Heart left ventricle (tissue), 16 donors: ENCODE measurements around the gene SPTBN1. TPM values are rescaled to one million over a fixed set of nuclear protein-coding genes. Genes with fewer than 3 reads are reported as not detected.

Experiments used
- ATAC-seq, 4 donors: fragments of 200-7000 bp; cut with Tn5 transposase; one replicate each; pipeline ENCODE4 v1.9.1; 2020 to 2022; ENCODE audit warnings: moderate library complexity in 4 of 4, mild to moderate bottlenecking in 3 of 4, moderate number of reproducible peaks in 1 of 4
- DNase-seq, 5 donors: peaks; one replicate each; pipeline ENCODE4 v3.0.0-alpha.2; 2020
- H3K27ac ChIP-seq, 12 donors: fragments of 200-600 bp; sonication (generic) in 4 of 12; one replicate each; pipeline versions ENCODE4 v1.5.0 to v1.8.0; 2016 to 2022; ENCODE audit warnings: mild to moderate bottlenecking in 2 of 12
- H3K27me3 ChIP-seq, 9 donors: fragments of 200-600 bp; sonication (generic) in 2 of 9; one replicate each; pipeline versions ENCODE4 v1.5.1 to v1.8.0; 2016 to 2022; ENCODE audit warnings: mild to moderate bottlenecking in 3 of 9
- H3K36me3 ChIP-seq, 9 donors: fragments of 200-600 bp; sonication (generic) in 2 of 9; one replicate each; pipeline versions ENCODE4 v1.5.0 to v1.8.0; 2018 to 2022; ENCODE audit warnings: mild to moderate bottlenecking in 2 of 9
- H3K4me1 ChIP-seq, 12 donors: fragments of 200-600 bp; sonication (generic) in 4 of 12; one replicate each; pipeline versions ENCODE4 v1.5.0 to v1.8.0; 2016 to 2022; ENCODE audit warnings: mild to moderate bottlenecking in 3 of 12
- H3K4me3 ChIP-seq, 12 donors: fragments of 200-600 bp; sonication (generic) in 4 of 12; one replicate each; pipeline versions ENCODE4 v1.5.0 to v1.8.0; 2017 to 2022; ENCODE audit warnings: mild to moderate bottlenecking in 9 of 12, moderate library complexity in 4 of 12
- H3K9me3 ChIP-seq, 12 donors: fragments of 200-600 bp; sonication (generic) in 4 of 12; one replicate each; pipeline versions ENCODE4 v1.5.0 to v1.8.0; 2016 to 2022; ENCODE audit warnings: mild to moderate bottlenecking in 1 of 12
- POLR2A ChIP-seq, 2 donors: fragments of 450-650 bp; IDR thresholded peaks; one replicate each; pipeline ENCODE4 v1.6.1; 2017; ENCODE audit warnings: antibody characterized with exemption in 2 of 2, mild to moderate bottlenecking in 2 of 2, moderate library complexity in 2 of 2
- WGBS, 4 donors: extraction: QIAGEN DNeasy Blood & Tissue Kit in 2 of 4; methylation state at CpG; one replicate each; pipeline versions ENCODE4 v1.1.5 to v1.1.7; 2013 to 2018; 5-methylcytosine and 5-hydroxymethylcytosine counted together
- intact Hi-C, 10 donors: fragments of 100-400 bp; cut with DNase I; formaldehyde crosslinking; loops; one replicate each; pipeline versions ENCODE4 v1.11.1 to v1.14.2; 2022
- polyA plus RNA-seq, 2 donors: library from polyadenylated mRNA; stranded (reverse); fragments of 200-250 nt; gene quantifications; one replicate each; pipeline ENCODE4 v1.2.3, GENCODE V29; 2013
- total RNA-seq, 9 donors: library from RNA; depleted of rRNA in 2 of 9; stranded (reverse); fragments of >200 nt in 2 of 9; fragmentation: NEBNext Ultra II Directional in 3 of 9; extraction: Animal tissue kit (Norgen Biotek cat#: 25700) in 3 of 9; gene quantifications; one replicate each; pipeline versions ENCODE4 v1.1.0 to v1.2.4, GENCODE V29; 2016 to 2023
- TF ChIP-seq, protein P1 (sequence below), 12 donors: fragments of 200-600 bp; sonication (generic) in 4 of 12; IDR thresholded peaks; one replicate each; pipeline versions ENCODE4 v1.5.0 to v1.8.0; 2018 to 2022; ENCODE audit warnings: antibody characterized with exemption in 12 of 12, mild to moderate bottlenecking in 5 of 12
- donor health status: ischemic (EF 13 %, LVEDD 7.1; RV severe dilation, severe dysfunction).
- donor health status: healthy with polysubstance abuse.
- donor health status: DM: no; HTN: yes; CAD: no.
- donor health status: DM: no; HTN: no; CAD: no.
- donor health status: ischemic (EF 25% LVEDD 6.9; RV normal size, moderate dysfunction).
- donor health status: ischemic (EF 25% LVEDD 5.7; RV mildly dilated, moderate dysfunction).
- donor health status: healthy.
- donor health status: DM: yes; HTN: yes; CAD: no.
- donor health status: ischemic (EF 35%, LVEDD 5.7; RV mildly dilated, moderate dysfunction).
- donor health status: nonischemic (EF 11% LVEDD 7.7; RV severe dilation, severe dysfunction).
- donor health status: DM: yes; HTN: yes; CAD: no.
- donor health status: PGD.
- donor health status: ischemic (EF 29% LVEDD 5.4; RV normal size, mild dysfunction).
- donor health status: nonischemic (EF 23%, LVEDD 6.1; RV moderate dilation, normal function).

The SPTBN1 gene
- total and polyA plus RNA-seq, 11 donors, result 124 to 659 (median 422) TPM

DNA sequence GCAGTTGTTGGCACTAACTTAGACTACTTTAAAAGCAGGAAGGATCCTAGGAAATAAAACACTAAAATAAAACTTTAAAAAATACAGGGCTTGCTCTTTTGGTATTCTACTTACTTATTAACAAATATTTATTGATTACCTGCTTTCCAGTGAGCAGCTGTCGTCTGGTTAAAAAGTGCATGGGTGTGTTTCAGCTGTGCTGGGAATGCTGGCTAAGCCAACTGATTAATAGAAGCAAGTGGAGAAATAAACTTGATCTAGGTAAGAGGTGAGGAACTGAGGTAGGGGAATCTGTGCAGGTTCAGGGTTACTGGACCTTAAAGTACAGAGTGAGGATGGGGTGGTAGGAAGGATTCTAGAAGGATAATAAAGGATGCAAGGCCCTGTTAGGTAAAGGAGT is 110.8 kb downstream of the SPTBN1 start:
- DNase-seq (no peak), ATAC-seq (no peak)
- H3K9me3 ChIP-seq, result no peaks in the 10 kb centered on the region
- intact Hi-C loops, result no loop called here
- no peaks in the 10 kb centered on the region for H3K27me3 ChIP-seq
- H3K27ac ChIP-seq, result no peak overlapping the region
- H3K4me1 ChIP-seq, result peaks cover 19 to 89% (median 74%) of the 10 kb centered on the region in 12 donors
- TF ChIP-seq, protein P1, sequence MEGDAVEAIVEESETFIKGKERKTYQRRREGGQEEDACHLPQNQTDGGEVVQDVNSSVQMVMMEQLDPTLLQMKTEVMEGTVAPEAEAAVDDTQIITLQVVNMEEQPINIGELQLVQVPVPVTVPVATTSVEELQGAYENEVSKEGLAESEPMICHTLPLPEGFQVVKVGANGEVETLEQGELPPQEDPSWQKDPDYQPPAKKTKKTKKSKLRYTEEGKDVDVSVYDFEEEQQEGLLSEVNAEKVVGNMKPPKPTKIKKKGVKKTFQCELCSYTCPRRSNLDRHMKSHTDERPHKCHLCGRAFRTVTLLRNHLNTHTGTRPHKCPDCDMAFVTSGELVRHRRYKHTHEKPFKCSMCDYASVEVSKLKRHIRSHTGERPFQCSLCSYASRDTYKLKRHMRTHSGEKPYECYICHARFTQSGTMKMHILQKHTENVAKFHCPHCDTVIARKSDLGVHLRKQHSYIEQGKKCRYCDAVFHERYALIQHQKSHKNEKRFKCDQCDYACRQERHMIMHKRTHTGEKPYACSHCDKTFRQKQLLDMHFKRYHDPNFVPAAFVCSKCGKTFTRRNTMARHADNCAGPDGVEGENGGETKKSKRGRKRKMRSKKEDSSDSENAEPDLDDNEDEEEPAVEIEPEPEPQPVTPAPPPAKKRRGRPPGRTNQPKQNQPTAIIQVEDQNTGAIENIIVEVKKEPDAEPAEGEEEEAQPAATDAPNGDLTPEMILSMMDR (IDR thresholded peaks at IDR 0.05), result no peak
- TF ChIP-seq POLR2A (IDR thresholded peaks at IDR 0.05), result no peak
- no peak overlapping the region for H3K4me3 ChIP-seq
- peaks cover 0 to 18% (median 0%) of the 10 kb centered on the region in 9 donors for H3K36me3 ChIP-seq
- 81 to 90% (median 90%) methylated on average over 1 of the region's 1 CpG for WGBS, 4 donors

DNA sequence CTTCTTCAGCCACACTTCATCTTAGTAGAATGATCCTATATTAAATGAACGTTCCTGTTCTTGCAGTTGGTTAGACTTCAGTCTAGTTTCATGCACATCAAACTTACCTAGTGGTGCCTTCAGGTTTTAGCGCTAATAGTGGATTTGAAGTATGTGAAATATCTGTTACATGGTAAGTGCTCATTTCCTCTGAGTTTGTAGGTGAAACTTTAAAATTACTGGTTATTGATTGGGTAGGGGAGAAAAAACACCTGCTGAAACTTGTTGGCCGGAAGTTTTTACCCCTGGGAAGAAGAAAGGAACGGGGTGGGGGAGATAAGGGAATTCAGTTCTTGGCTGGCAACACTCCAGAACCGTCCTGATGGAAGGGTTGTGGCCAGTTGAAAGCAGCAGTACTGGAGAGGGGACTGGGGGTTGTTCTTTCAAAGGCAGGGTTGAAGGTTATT is 112.8 kb downstream of the SPTBN1 start:
- no peaks in the 10 kb centered on the region for H3K27me3 ChIP-seq
- H3K4me3 ChIP-seq, result peak overlapping the region in 1 of 12 donors; percentile 25
- H3K27ac ChIP-seq, result peak overlapping the region in 11 of 12 donors; percentile 5 to 86 (median 70)
- no peaks in the 10 kb centered on the region for H3K9me3 ChIP-seq
- no peak for TF ChIP-seq POLR2A (IDR thresholded peaks at IDR 0.05)
- TF ChIP-seq, protein P1 (IDR thresholded peaks at IDR 0.05), result no peak
- H3K4me1 ChIP-seq, result peaks cover 33 to 93% (median 80%) of the 10 kb centered on the region in 12 donors
- H3K36me3 ChIP-seq, result peaks cover 0 to 18% (median 0%) of the 10 kb centered on the region in 9 donors
- DNase-seq (no peak), ATAC-seq (no peak)
- intact Hi-C loops, result loop anchor here in 1 of 10 donors (1.0 kb wide), 1 partner anchor 21 kb away; no protein-coding TSS in a partner anchor
- 17 to 26% (median 23%) methylated on average over 5 of the region's 5 CpGs for WGBS, 4 donors

DNA sequence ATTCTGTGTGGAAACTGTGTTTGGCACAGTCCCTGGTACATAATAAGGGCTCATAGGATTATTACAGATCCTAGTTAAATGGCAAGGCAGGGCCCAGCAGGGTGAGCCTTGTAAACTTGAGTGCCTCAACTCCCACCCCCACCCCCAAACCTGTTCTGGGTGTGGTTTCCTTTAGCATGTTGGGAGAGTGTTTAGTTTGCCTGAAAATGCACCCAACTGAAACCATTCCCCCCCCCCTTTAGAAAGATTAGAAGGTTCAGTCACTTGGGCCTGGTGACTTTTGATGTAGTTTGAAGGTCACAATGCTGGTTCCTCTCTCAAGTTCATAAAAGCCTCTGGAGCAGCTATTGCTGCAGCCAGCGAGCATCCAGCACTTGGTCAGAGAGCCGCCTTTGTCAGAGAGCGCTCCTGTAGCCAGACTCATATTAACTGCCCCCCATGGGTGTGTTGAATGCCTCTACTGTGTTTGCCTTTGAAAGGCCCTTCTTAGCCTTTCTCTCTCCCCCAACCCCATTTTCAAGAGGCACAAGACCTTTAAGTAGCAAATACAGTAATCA is 113.7 kb downstream of the SPTBN1 start:
- WGBS, 4 donors, result 80 to 100% (median 85%) methylated on average over 1 to 3 of the region's 3 CpGs
- intact Hi-C loops, result loop anchor here in 1 of 10 donors (1.0 to 5.0 kb wide), 2 partner anchors 22 to 113 kb away; partner anchors contain the start of gene SPTBN1
- peaks cover 0 to 18% (median 0%) of the 10 kb centered on the region in 9 donors for H3K36me3 ChIP-seq
- DNase-seq (no peak), ATAC-seq (no peak)
- H3K27me3 ChIP-seq, result no peaks in the 10 kb centered on the region
- no peaks in the 10 kb centered on the region for H3K9me3 ChIP-seq
- peak overlapping the region in 11 of 12 donors; percentile 18 to 86 (median 72) for H3K27ac ChIP-seq
- H3K4me1 ChIP-seq, result peaks cover 41 to 93% (median 81%) of the 10 kb centered on the region in 12 donors
- H3K4me3 ChIP-seq, result peak overlapping the region in 1 of 12 donors; percentile 25
- TF ChIP-seq POLR2A (IDR thresholded peaks at IDR 0.05), result no peak
- TF ChIP-seq, protein P1 (IDR thresholded peaks at IDR 0.05), result no peak

DNA sequence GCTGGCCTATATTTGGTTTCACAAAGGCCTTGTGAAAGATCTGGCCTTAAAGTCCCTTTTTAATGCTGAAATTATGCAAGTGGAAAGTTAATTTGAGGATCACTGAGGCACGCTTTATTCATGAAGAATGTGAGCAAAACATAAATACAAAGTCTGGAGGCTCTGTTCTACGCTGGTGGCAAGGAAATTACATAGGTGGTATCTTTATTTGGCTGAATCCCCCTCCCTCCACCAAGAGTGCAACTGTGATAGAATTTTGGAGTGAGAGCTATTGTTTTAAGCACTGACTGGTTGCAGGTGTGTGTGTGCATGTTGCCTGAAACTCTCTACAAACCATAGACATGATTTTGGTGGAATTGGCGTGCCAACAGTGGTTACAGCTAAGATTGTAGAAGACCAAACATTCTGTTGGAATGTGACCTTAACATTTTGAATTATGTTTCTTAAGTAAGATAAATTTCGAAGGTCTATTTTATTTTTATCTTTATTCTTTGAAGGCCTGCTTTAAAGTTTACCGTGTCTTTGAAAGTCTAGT is 114.3 kb downstream of the SPTBN1 start:
- H3K4me1 ChIP-seq, result peaks cover 46 to 93% (median 81%) of the 10 kb centered on the region in 12 donors
- no peak overlapping the region for H3K4me3 ChIP-seq
- peak overlapping the region in 11 of 12 donors; percentile 18 to 86 (median 72) for H3K27ac ChIP-seq
- no peaks in the 10 kb centered on the region for H3K27me3 ChIP-seq
- ATAC-seq (no peak), DNase-seq (no peak)
- no peak for TF ChIP-seq POLR2A (IDR thresholded peaks at IDR 0.05)
- intact Hi-C loops, result loop anchor here in 1 of 10 donors (5.0 kb wide), 1 partner anchor 113 kb away; the partner anchor contains the start of gene SPTBN1
- H3K36me3 ChIP-seq, result peaks cover 0 to 18% (median 0%) of the 10 kb centered on the region in 9 donors
- WGBS, 4 donors, result 54 to 60% (median 60%) methylated on average over 5 of the region's 5 CpGs
- H3K9me3 ChIP-seq, result no peaks in the 10 kb centered on the region
